PC-9 (cell line): Measurements from ENCODE around the gene FGF22. TPM values are rescaled to one million over a fixed set of nuclear protein-coding genes. Genes with fewer than 3 reads are reported as not detected.

Experiments used
- BruUV-seq: library from RNA; stranded (reverse); fragments of 400-500 nt; replicated peaks from 2 replicates; lab custom pipeline; 2021; lab: Mats Ljungman, UMichigan
- CTCF ChIA-PET: fragments of 300-600 bp; sonication (Branson Sonifier 250); formaldehyde crosslinking; loops from one replicate; lab custom pipeline; 2022; ENCODE audit warnings: antibody characterized with exemption; lab: Charles Lee
- POLR2A ChIA-PET: fragments of 300-600 bp; sonication (Branson Sonifier 250); formaldehyde crosslinking; loops from one replicate; lab custom pipeline; 2022; ENCODE audit warnings: antibody characterized with exemption; ENCODE audit not compliant: unreplicated experiment; lab: Charles Lee
- DNase-seq, 2 experiments: peaks; one replicate each; pipeline versions ENCODE4 v3.0.0 to v3.0.0-alpha.2; 2015 to 2022; ENCODE audit warnings: mixed read lengths in 1 of 2
- H2AFZ ChIP-seq: fragments of 200-600 bp; sonication (generic); 2 replicates; pipeline ENCODE4 v1.8.1; 2017; ENCODE audit warnings: antibody characterized with exemption
- H3F3A ChIP-seq: fragments of 200-600 bp; sonication (generic); 2 replicates; pipeline ENCODE4 v1.8.1; 2017; ENCODE audit warnings: antibody characterized with exemption, mild to moderate bottlenecking, low read depth; ENCODE audit not compliant: insufficient read depth
- H3K27ac ChIP-seq: fragments of 200-600 bp; sonication (generic); 2 replicates; pipeline ENCODE4 v1.6.1; 2016; ENCODE audit warnings: mixed run types
- H3K27me3 ChIP-seq: fragments of 200-600 bp; sonication (generic); 2 replicates; pipeline ENCODE4 v1.6.1; 2016; ENCODE audit warnings: low read depth, mixed run types; ENCODE audit not compliant: insufficient read depth
- H3K36me3 ChIP-seq: fragments of 200-600 bp; sonication (generic); 2 replicates; pipeline ENCODE4 v1.6.1; 2016; ENCODE audit warnings: low read depth, mixed run types
- H3K4me1 ChIP-seq: fragments of 200-600 bp; sonication (generic); replicated peaks from 2 replicates; pipeline ENCODE4 v1.6.1; 2016; ENCODE audit warnings: mixed run types; ENCODE audit not compliant: insufficient read depth
- H3K4me2 ChIP-seq: fragments of 200-600 bp; sonication (generic); 2 replicates; pipeline ENCODE4 v1.6.1; 2017; ENCODE audit warnings: mixed run types
- H3K4me3 ChIP-seq: fragments of 200-600 bp; sonication (generic); 2 replicates; pipeline ENCODE4 v1.6.1; 2016; ENCODE audit warnings: mixed run types
- H3K79me2 ChIP-seq: fragments of 200-600 bp; sonication (generic); 2 replicates; pipeline ENCODE4 v1.6.1; 2017; ENCODE audit warnings: low read depth, mixed run types
- H3K9me2 ChIP-seq: fragments of 200-600 bp; sonication (generic); 2 replicates; pipeline ENCODE4 v1.8.1; 2017; ENCODE audit warnings: mild to moderate bottlenecking; ENCODE audit not compliant: insufficient read depth
- H3K9me3 ChIP-seq: fragments of 200-600 bp; sonication (generic); 2 replicates; pipeline ENCODE4 v1.8.1; 2016; ENCODE audit warnings: low read depth; ENCODE audit not compliant: insufficient read depth
- H4K20me1 ChIP-seq: fragments of 200-600 bp; sonication (generic); 2 replicates; pipeline ENCODE4 v1.8.1; 2017; ENCODE audit not compliant: insufficient read depth
- CTCF ChIP-seq: fragments of 200-600 bp; sonication (generic); conservative IDR thresholded peaks from 2 replicates; pipeline ENCODE4 v1.6.1; 2017; ENCODE audit warnings: mixed run types, antibody characterized with exemption, mild to moderate bottlenecking, moderate library complexity
- EZH2 ChIP-seq: fragments of 200-600 bp; sonication (generic); IDR thresholded peaks from 2 replicates; pipeline ENCODE4 v1.8.0; 2017; ENCODE audit warnings: antibody characterized with exemption, low read depth
- intact Hi-C: fragments of 100-400 bp; cut with micrococcal nuclease; formaldehyde crosslinking; loops from one replicate; pipeline ENCODE4 v1.10.0; 2022; ENCODE audit not compliant: unreplicated experiment
- total RNA-seq: library from RNA; stranded (reverse); gene quantifications from 2 replicates; pipeline ENCODE4 v1.2.3, GENCODE V29; 2021

The FGF22 gene
- total RNA-seq, 1 experiment from 2014 or later: not detected

GRCh38 chr19:596263-596655 lies 43.4 kb upstream of the FGF22 start:
- Histone ChIP-seq H3K36me3 (no peaks in the 10 kb centered on the region), H3F3A (no peaks in the 10 kb centered on the region), H3K79me2 (no peaks in the 10 kb centered on the region), H3K9me3 (no peaks in the 10 kb centered on the region), H2AFZ (no peak overlapping the region), H4K20me1 (peaks cover 6% of the 10 kb centered on the region; the same call in 1 of the 2 replicates), H3K4me3 (no peak overlapping the region), H3K9me2 (no peaks in the 10 kb centered on the region), H3K27me3 (peaks cover 22% of the 10 kb centered on the region), H3K4me2 (no peak overlapping the region), H3K27ac (no peak overlapping the region), H3K4me1 (no peaks in the 10 kb centered on the region)
- POLR2A ChIA-PET: no interaction called here
- no TSS peak for BruUV-seq
- CTCF ChIA-PET: no interaction called here
- TF ChIP-seq CTCF (no peak), EZH2 (no peak)
- DNase-seq: no peak
- intact Hi-C loops: no loop called here

GRCh38 chr19:597406-598315 lies 42.0 kb upstream of the FGF22 start:
- Histone ChIP-seq H3K27ac (no peak overlapping the region), H3K79me2 (no peaks in the 10 kb centered on the region), H2AFZ (no peak overlapping the region), H3K4me2 (no peak overlapping the region), H3F3A (no peaks in the 10 kb centered on the region), H3K9me2 (no peaks in the 10 kb centered on the region), H4K20me1 (no peaks in the 10 kb centered on the region), H3K4me1 (no peaks in the 10 kb centered on the region), H3K27me3 (peaks cover 22% of the 10 kb centered on the region), H3K4me3 (no peak overlapping the region), H3K9me3 (no peaks in the 10 kb centered on the region), H3K36me3 (no peaks in the 10 kb centered on the region)
- DNase-seq: no peak
- ChIA-PET POLR2A (no interaction called here), CTCF (interaction anchor here (0.6 kb wide), 1 partner anchor 10 kb away, joined by 4 read pairs; no protein-coding TSS in a partner anchor)
- intact Hi-C loops: no loop called here
- BruUV-seq: no TSS peak
- TF ChIP-seq EZH2: no peak
- TF ChIP-seq CTCF: no peak

GRCh38 chr19:601310-601709 lies 38.4 kb upstream of the FGF22 start:
- POLR2A ChIA-PET: no interaction called here

More at GRCh38 chr19:601310-601709, 38.4 kb upstream of the FGF22 start:
- Histone ChIP-seq H3K4me1 (no peaks in the 10 kb centered on the region), H3F3A (no peaks in the 10 kb centered on the region), H3K4me3 (no peak overlapping the region), H3K79me2 (no peaks in the 10 kb centered on the region), H4K20me1 (no peaks in the 10 kb centered on the region), H3K27ac (no peak overlapping the region), H3K4me2 (no peak overlapping the region), H2AFZ (no peak overlapping the region), H3K27me3 (peaks cover 4% of the 10 kb centered on the region; the same call in 1 of the 2 replicates), H3K9me2 (no peaks in the 10 kb centered on the region), H3K36me3 (no peaks in the 10 kb centered on the region), H3K9me3 (no peaks in the 10 kb centered on the region)
- DNase-seq: no peak
- intact Hi-C loops: no loop called here
- CTCF ChIA-PET: no interaction called here
- TF ChIP-seq EZH2 (no peak), CTCF (no peak)
- BruUV-seq: no TSS peak
